HepG2 (cell line): ENCODE results near the gene MAFF. TPM values are rescaled to one million over a fixed set of nuclear protein-coding genes. Genes with fewer than 3 reads are reported as not detected.

Experiments
- CAMTA2 ChIP-seq: sonication (generic); formaldehyde crosslinking; IDR thresholded peaks from 2 replicates; pipeline ENCODE4 v1.4.0; 2020; ENCODE audit warnings: mild to moderate bottlenecking, missing genetic modification reagents, borderline replicate concordance
- CCAR2 ChIP-seq: fragments of 200-400 bp; formaldehyde crosslinking; optimal IDR thresholded peaks from 2 replicates; pipeline ENCODE3; 2018; ENCODE audit warnings: low read depth, mild to moderate bottlenecking, low read length, moderate library complexity
- CCDC6 ChIP-seq: sonication (generic); formaldehyde crosslinking; IDR thresholded peaks from 2 replicates; pipeline ENCODE4 v1.8.1; 2022; ENCODE audit warnings: mild to moderate bottlenecking, missing genetic modification reagents, moderate library complexity
- GRHL1 ChIP-seq: sonication (generic); formaldehyde crosslinking; conservative IDR thresholded peaks from 2 replicates; pipeline ENCODE4 v1.8.0; 2022; ENCODE audit warnings: missing genetic modification reagents
- MATR3 ChIP-seq: sonication (generic); formaldehyde crosslinking; IDR thresholded peaks from 2 replicates; pipeline ENCODE4 v1.4.0; 2020; ENCODE audit warnings: missing genetic modification reagents
- MEIS2 ChIP-seq: sonication (generic); formaldehyde crosslinking; IDR thresholded peaks from 2 replicates; pipeline ENCODE4 v1.9.0; 2021; ENCODE audit warnings: mild to moderate bottlenecking, missing genetic modification reagents
- NFE2L1 ChIP-seq: sonication (generic); formaldehyde crosslinking; IDR thresholded peaks from 2 replicates; pipeline ENCODE4 v1.4.0; 2020; ENCODE audit warnings: missing genetic modification reagents, mild to moderate bottlenecking, borderline replicate concordance
- PATZ1 ChIP-seq: sonication (generic); formaldehyde crosslinking; IDR thresholded peaks from 2 replicates; pipeline ENCODE4 v1.4.0; 2020; ENCODE audit warnings: missing genetic modification reagents
- RAD21 ChIP-seq: fragments of 450-650 bp; formaldehyde crosslinking; IDR thresholded peaks from 2 replicates; pipeline ENCODE4 v1.5.0; 2020; ENCODE audit warnings: mild to moderate bottlenecking
- RFXANK ChIP-seq: IDR thresholded peaks from 2 replicates; pipeline ENCODE4 v1.6.1; 2016
- SAP130 ChIP-seq: IDR thresholded peaks from 2 replicates; pipeline ENCODE4 v1.6.1; 2016; ENCODE audit warnings: low read depth
- SIN3B ChIP-seq: fragments of 150-350 bp; IDR thresholded peaks from 2 replicates; pipeline ENCODE4 v1.6.1; 2014; ENCODE audit warnings: low read length
- SP140L ChIP-seq: sonication (generic); formaldehyde crosslinking; IDR thresholded peaks from 2 replicates; pipeline ENCODE4 v1.4.0; 2020; ENCODE audit warnings: missing genetic modification reagents, borderline replicate concordance
- SRF ChIP-seq: IDR thresholded peaks from 2 replicates; pipeline ENCODE4 v1.6.1; 2011; ENCODE audit warnings: mild to moderate bottlenecking, low read depth, low read length, moderate library complexity
- ZMAT5 ChIP-seq: sonication (generic); formaldehyde crosslinking; IDR thresholded peaks from 2 replicates; pipeline ENCODE4 v1.5.0; 2020; ENCODE audit warnings: mild to moderate bottlenecking, low read depth, missing genetic modification reagents, borderline replicate concordance
- ZNF10 ChIP-seq: sonication (generic); formaldehyde crosslinking; IDR thresholded peaks from 2 replicates; pipeline ENCODE4 v1.4.0; 2020; ENCODE audit warnings: mild to moderate bottlenecking, low read depth, missing genetic modification reagents, borderline replicate concordance
- ZNF234 ChIP-seq: sonication (generic); formaldehyde crosslinking; conservative IDR thresholded peaks from 2 replicates; pipeline ENCODE4 v1.5.1; 2020; ENCODE audit warnings: mild to moderate bottlenecking, missing genetic modification reagents
- ZNF609 ChIP-seq: sonication (generic); formaldehyde crosslinking; IDR thresholded peaks from 2 replicates; pipeline ENCODE4 v1.4.0; 2020; ENCODE audit warnings: mild to moderate bottlenecking, missing genetic modification reagents, borderline replicate concordance
- ZNF639 ChIP-seq: conservative IDR thresholded peaks from 2 replicates; pipeline ENCODE4 v1.6.1; 2018; ENCODE audit warnings: missing genetic modification reagents
- ZNF75D ChIP-seq: sonication (generic); formaldehyde crosslinking; IDR thresholded peaks from 2 replicates; pipeline ENCODE4 v1.8.1; 2023; ENCODE audit warnings: missing genetic modification reagents, mild to moderate bottlenecking, borderline replicate concordance
- polyA plus RNA-seq, 8 experiments: library from polyadenylated mRNA; depleted of rRNA in 3 of 8; stranded (reverse) in 7 of 8; unstranded in 1 of 8; fragments of >200 nt; fragmentation: Illumina TruSeq in 4 of 8; extraction: Trizol in 4 of 8; gene quantifications; 2 replicates each; pipeline versions ENCODE4 v1.2.1 to v1.2.3, GENCODE V29; 2011 to 2016; ENCODE audit warnings: low read depth in 4 of 8, missing spikeins in 1 of 8, mixed read lengths in 1 of 8; ENCODE audit not compliant: insufficient read depth in 1 of 8
- total RNA-seq, 5 experiments: library from RNA; depleted of rRNA; stranded (reverse); fragments of >200 nt; fragmentation: Illumina TruSeq; extraction: Trizol; gene quantifications; 2 replicates each; pipeline ENCODE4 v1.2.3, GENCODE V29; 2016; ENCODE audit warnings: low read depth in 1 of 5

MAFF gene
- total and polyA plus RNA-seq, 2 of the 13 experiments (the other 11 are each of a cell fraction or from before 2014, with no cell fraction given) = 5.4 to 14.3 TPM

GRCh38 chr22:38163844-38164550, 37.8 kb upstream of the MAFF start (continued):
- TF ChIP-seq CCDC6 (CRISPR knock-in tag) (no peak), CCAR2 (no peak), GRHL1 (CRISPR knock-in tag) (no peak), ZNF10 (no peak), SAP130 (peak; percentile 63), SIN3B (no peak), ZMAT5 (no peak), ZNF639 (CRISPR knock-in tag) (no peak), MATR3 (CRISPR knock-in tag) (no peak), ZNF609 (CRISPR knock-in tag) (peak; percentile 82), SRF (no peak), MEIS2 (CRISPR knock-in tag) (0 out of 2 replicates have a peak, but pooled peaks have one; percentile 21), SP140L (CRISPR knock-in tag) (no peak), ZNF234 (CRISPR knock-in tag) (no peak), NFE2L1 (CRISPR knock-in tag) (no peak), RFXANK (CRISPR knock-in tag) (0 out of 2 replicates have a peak, but pooled peaks have one; percentile 22), CAMTA2 (CRISPR knock-in tag) (no peak), ZNF75D (CRISPR knock-in tag) (no peak), PATZ1 (CRISPR knock-in tag) (peak; percentile 99), RAD21 (CRISPR knock-in tag) (peak; percentile 44; the same call in 1 of the 2 replicates)
